ENCODE data around the gene C2orf78.

- TF ChIP-seq TAF1 (IDR thresholded peaks at IDR 0.05; ENCODE audit: low read depth, low read length) (no peak), POLR2AphosphoS5 (IDR thresholded peaks at IDR 0.05; ENCODE audit: low read depth, low read length) (no peak)
These were observed 39.0 kb downstream of the C2orf78 start for GRCh38 chr2:73822991-73823390.

All from GM12891 (cell line).